Progenitor cell of endocrine pancreas (in vitro differentiated cells): Measurements from ENCODE around the gene CDH5. TPM values are rescaled to one million over a fixed set of nuclear protein-coding genes. Genes with fewer than 3 reads are reported as not detected.

ENCODE experiments used
- DNase-seq: peaks from one replicate; pipeline ENCODE4 v3.0.0; 2021; ENCODE audit warnings: low spot score; ENCODE audit not compliant: unreplicated experiment
- H3K27ac Mint-ChIP-seq: 2 replicates; pipeline ENCODE4 v1.8.0; 2021; ENCODE audit warnings: mild to moderate bottlenecking, moderate library complexity, mixed read lengths
- H3K27me3 Mint-ChIP-seq: 2 replicates; pipeline ENCODE4 v1.8.0; 2021; ENCODE audit warnings: mixed read lengths
- H3K36me3 Mint-ChIP-seq: 2 replicates; pipeline ENCODE4 v1.8.0; 2022; ENCODE audit warnings: mixed read lengths; ENCODE audit not compliant: insufficient read depth
- H3K4me1 Mint-ChIP-seq: 2 replicates; pipeline ENCODE4 v1.8.0; 2021; ENCODE audit warnings: low read depth, mixed read lengths
- H3K4me3 Mint-ChIP-seq: 2 replicates; pipeline ENCODE4 v1.8.0; 2021; ENCODE audit warnings: low read depth, mild to moderate bottlenecking, moderate library complexity, mixed read lengths
- H3K9me3 Mint-ChIP-seq: 2 replicates; pipeline ENCODE4 v1.8.0; 2021; ENCODE audit warnings: low read depth, mixed read lengths
- CTCF ChIP-seq: fragments of 200-600 bp; sonication (generic); IDR thresholded peaks from one replicate; pipeline ENCODE4 v1.5.0; 2021; ENCODE audit warnings: antibody characterized with exemption, mild to moderate bottlenecking; ENCODE audit not compliant: unreplicated experiment
- total RNA-seq: library from RNA; stranded (reverse); gene quantifications from 2 replicates; pipeline ENCODE4 v1.2.1, GENCODE V29; 2021

Gene CDH5
- total RNA-seq, 1 donor from 2014 or later: 0.36 TPM

GRCh38 chr16:66422366-66422765 is 55.9 kb downstream of the CDH5 start:
- no peak for DNase-seq
- H3K4me3 Mint-ChIP-seq: no peak overlapping the region
- H3K9me3 Mint-ChIP-seq: no peaks in the 10 kb centered on the region
- H3K36me3 Mint-ChIP-seq: no peaks in the 10 kb centered on the region
- peaks cover 2% of the 10 kb centered on the region for H3K4me1 Mint-ChIP-seq
- H3K27ac Mint-ChIP-seq: no peak overlapping the region
- peaks cover 74% of the 10 kb centered on the region for H3K27me3 Mint-ChIP-seq
- no peak for TF ChIP-seq CTCF

GRCh38 chr16:66423177-66423576 is 56.7 kb downstream of the CDH5 start:
- no peak for DNase-seq
- Mint-ChIP-seq H3K9me3 (no peaks in the 10 kb centered on the region), H3K27me3 (peaks cover 77% of the 10 kb centered on the region), H3K4me1 (peaks cover 2% of the 10 kb centered on the region), H3K4me3 (no peak overlapping the region), H3K27ac (no peak overlapping the region), H3K36me3 (no peaks in the 10 kb centered on the region)
- TF ChIP-seq CTCF: no peak

- H3K27ac Mint-ChIP-seq: no peak overlapping the region
- no peak for TF ChIP-seq CTCF
- H3K27me3 Mint-ChIP-seq: peaks cover 87% of the 10 kb centered on the region
- DNase-seq: no peak
- peaks cover 2% of the 10 kb centered on the region for H3K4me1 Mint-ChIP-seq
- H3K9me3 Mint-ChIP-seq: no peaks in the 10 kb centered on the region
- H3K36me3 Mint-ChIP-seq: no peaks in the 10 kb centered on the region
- H3K4me3 Mint-ChIP-seq: no peak overlapping the region
These were observed 59.2 kb downstream of the CDH5 start for GRCh38 chr16:66425651-66426050.

GRCh38 chr16:66426112-66427035 is 59.9 kb downstream of the CDH5 start:
- peak overlapping the region; percentile 55 for H3K4me3 Mint-ChIP-seq
- peaks cover 2% of the 10 kb centered on the region for H3K4me1 Mint-ChIP-seq
- no peak for TF ChIP-seq CTCF
- no peaks in the 10 kb centered on the region for H3K9me3 Mint-ChIP-seq
- H3K36me3 Mint-ChIP-seq: no peaks in the 10 kb centered on the region
- H3K27me3 Mint-ChIP-seq: peaks cover 85% of the 10 kb centered on the region
- DNase-seq: no peak
- H3K27ac Mint-ChIP-seq: no peak overlapping the region

- Mint-ChIP-seq H3K4me3 (peak within 1 kb of the TSS; percentile 55), H3K4me1 (peaks cover 2% of the 10 kb centered on the region), H3K27me3 (peaks cover 88% of the 10 kb centered on the region), H3K36me3 (no peaks in the 10 kb centered on the region), H3K9me3 (no peaks in the 10 kb centered on the region), H3K27ac (no peak within 1 kb of the TSS)
- peak; percentile 32 for DNase-seq
- no peak for TF ChIP-seq CTCF
These were observed 60.8 kb downstream of the CDH5 start, which contains the start of gene BEAN1 for GRCh38 chr16:66427036-66427860. Gene BEAN1 (plus strand): TSS chr16:66427295. CDS start chr16:66437677, 10,382 bp downstream.
